HPDE6-E6E7 (cell line): Measurements from ENCODE around the gene MKKS.
"Not testable (repeated sequence)": the region's sequence is repeated elsewhere in the genome, so short reads cannot be mapped to it uniquely, and the experiment has no call there.

ENCODE experiments used
- DNase-seq: peaks from one replicate; pipeline ENCODE4 v3.0.0; 2011; ENCODE audit warnings: missing footprints; ENCODE audit errors: extremely low spot score

The MKKS gene

GRCh38 chr20:10412591-10413408, 21.2 kb downstream of the MKKS start:
- DNase-seq: no peak

GRCh38 chr20:10411673-10412072, 22.3 kb downstream of the MKKS start:
- DNase-seq: no peak

GRCh38 chr20:10408108-10408813, 25.8 kb downstream of the MKKS start:
- DNase-seq: no peak

- DNase-seq: no peak
Observed at GRCh38 chr20:10404959-10405530, 29.0 kb downstream of the MKKS start.

GRCh38 chr20:10404023-10404628, 29.9 kb downstream of the MKKS start:
- no peak for DNase-seq

GRCh38 chr20:10402938-10403608, 30.9 kb downstream of the MKKS start:
- no peak for DNase-seq

- DNase-seq: no peak
Observed at GRCh38 chr20:10398834-10399369, 35.1 kb downstream of the MKKS start.

GRCh38 chr20:10394752-10395151, 39.3 kb downstream of the MKKS start:
- DNase-seq: not testable (repeated sequence)

- no peak for DNase-seq
Observed at GRCh38 chr20:10390709-10391108, 43.3 kb downstream of the MKKS start.

GRCh38 chr20:10388597-10388996, 45.4 kb downstream of the MKKS start:
- DNase-seq: no peak

- DNase-seq: no peak
Observed at GRCh38 chr20:10387686-10388085, 46.3 kb downstream of the MKKS start.

- DNase-seq: no peak
Observed at GRCh38 chr20:10385850-10386544, 48.0 kb downstream of the MKKS start.

GRCh38 chr20:10381477-10381876, 52.5 kb downstream of the MKKS start:
- no peak for DNase-seq

GRCh38 chr20:10379761-10380160, 54.3 kb downstream of the MKKS start:
- no peak for DNase-seq

- DNase-seq: no peak
Observed at GRCh38 chr20:10376270-10377075, 57.5 kb downstream of the MKKS start.

GRCh38 chr20:10375191-10375590, 58.8 kb downstream of the MKKS start:
- no peak for DNase-seq

GRCh38 chr20:10374036-10374435, 60.0 kb downstream of the MKKS start:
- DNase-seq: no peak

GRCh38 chr20:10371467-10371866, 62.6 kb downstream of the MKKS start:
- no peak for DNase-seq

- no peak for DNase-seq
Observed at GRCh38 chr20:10370091-10370887, 63.7 kb downstream of the MKKS start.
